ENCODE data around the gene CHCHD5. TPM values are rescaled to one million over a fixed set of nuclear protein-coding genes. Genes with fewer than 3 reads are reported as not detected.

The CHCHD5 gene
- total and polyA plus RNA-seq, 2 of the 8 experiments (the other 6 are each of a cell fraction or from before 2014, with no cell fraction given): 27.2 to 71.5 TPM

DNA sequence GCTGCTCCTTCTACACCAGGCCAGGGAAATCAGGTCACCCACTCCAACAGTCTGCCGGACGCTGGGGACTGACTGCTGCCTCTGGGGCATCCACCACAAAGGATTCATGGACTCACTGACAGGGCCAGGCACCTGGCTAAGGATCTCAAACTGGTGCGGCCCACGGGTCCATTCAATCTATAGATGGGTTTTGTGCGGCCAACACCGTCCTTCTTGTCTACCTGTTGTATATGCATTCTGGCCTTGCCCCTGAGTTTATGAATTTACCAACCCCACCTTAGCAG is 50.4 kb downstream of the CHCHD5 start:
- Histone ChIP-seq H4K20me1 (replicated peaks in 1 of 2; ENCODE audit: control insufficient read depth in 1 of 2, insufficient read depth in 2 of 2, low read length in 2 of 2) (no peaks in the 10 kb centered on the region), H2BK12ac (ENCODE audit: low read depth, low read length) (no peak overlapping the region), H3K4ac (replicated peaks; ENCODE audit: insufficient read length, low read depth, low read length) (no peak overlapping the region), H3K79me1 (ENCODE audit: low read depth, low read length) (no peaks in the 10 kb centered on the region; the same call in 1 of the 2 replicates), H2BK20ac (ENCODE audit: low read length) (no peak overlapping the region), H2BK15ac (ENCODE audit: low read length) (no peak overlapping the region), H3K14ac (ENCODE audit: insufficient read length) (no peak overlapping the region), H3K27me3 (replicated peaks in 1 of 4; ENCODE audit: control insufficient read depth in 3 of 4, extremely low read depth in 1 of 4, insufficient read depth in 3 of 4, low read length in 3 of 4) (no peaks in the 10 kb centered on the region), H3K4me2 (ENCODE audit: insufficient read depth in 1 of 2, low read depth in 2 of 2, low read length in 2 of 2) (no peak overlapping the region), H3K9ac (replicated peaks in 1 of 4; ENCODE audit: extremely low read depth in 1 of 4, low read depth in 3 of 4, low read length in 3 of 4) (no peak overlapping the region), H3K9me3 (ENCODE audit: insufficient read depth in 2 of 2, low read depth in 1 of 2, low read length in 1 of 2) (no peaks in the 10 kb centered on the region), H4K91ac (replicated peaks; ENCODE audit: insufficient read length, low read length) (no peak overlapping the region), H2AK5ac (ENCODE audit: low read depth, low read length) (no peak overlapping the region), H3K18ac (ENCODE audit: extremely low read depth, low read length) (no peak overlapping the region), H3K27ac (ENCODE audit: low read depth, low read length) (no peak overlapping the region), H2BK5ac (ENCODE audit: low read depth, low read length) (no peak overlapping the region), H3K23me2 (ENCODE audit: low read depth, low read length) (no peaks in the 10 kb centered on the region; the same call in 1 of the 2 replicates), H3K79me2 (ENCODE audit: control insufficient read depth in 1 of 2, insufficient read depth in 2 of 2, low read length in 2 of 2) (no peaks in the 10 kb centered on the region), H3K4me3 (ENCODE audit: extremely low read depth in 1 of 4, insufficient read depth in 2 of 4, low read depth in 3 of 4, low read length in 4 of 4) (no peak overlapping the region), H4K8ac (ENCODE audit: extremely low read depth, insufficient read depth, low read length) (no peak overlapping the region), H2BK120ac (replicated peaks; ENCODE audit: low read depth, low read length) (no peak overlapping the region), H3K36me3 (ENCODE audit: control insufficient read depth in 2 of 4, insufficient read depth in 4 of 4, low read length in 3 of 4) (no peaks in the 10 kb centered on the region), H4K5ac (ENCODE audit: insufficient read length, low read depth, low read length) (no peak overlapping the region), H2AFZ (ENCODE audit: low read length) (no peak overlapping the region), H3K56ac (replicated peaks; ENCODE audit: insufficient read length, low read depth, low read length) (no peak overlapping the region), H3K4me1 (replicated peaks in 1 of 4; ENCODE audit: control insufficient read depth in 3 of 4, insufficient read depth in 4 of 4, low read length in 3 of 4) (peaks cover 0 to 10% (median 6%) of the 10 kb centered on the region in 4 experiments; a peak in 4 of 7 replicates), H3K23ac (ENCODE audit: insufficient read length) (no peak overlapping the region)
- CTCF ChIA-PET (ENCODE audit: partially characterized antibody): interaction anchor here (1.0 to 5.6 kb wide), 6 partner anchors 9 to 92 kb away, joined by 3 to 32 read pairs (median 16); partner anchors contain the start of gene SLC20A1
- WGBS, 2 experiments (ENCODE audit: extremely low coverage in 1 of 2, insufficient coverage in 1 of 2, insufficient read length in 1 of 2, insufficient replicate concordance in 2 of 2, low coverage in 1 of 2, low lambda C conversion rate in 2 of 2, missing lambda C conversion rate in 1 of 2): 90% methylated on average over 6 of the region's 6 CpGs; no CpG with 5 or more reads in 1 of the 2 experiments
- no peak for FAIRE-seq
- POLR2A ChIA-PET (ENCODE audit: partially characterized antibody): interaction anchor here (5.9 kb wide), 1 partner anchor 11 kb away, joined by 40 read pairs; the partner anchor contains the start of gene SLC20A1
- no peak for DNase-seq (ENCODE audit: low read depth in 1 of 2, low spot score in 2 of 2)
- TF ChIP-seq HDAC6 (IDR thresholded peaks at IDR 0.05; ENCODE audit: low read depth, low read length) (no peak), EP300 (IDR thresholded peaks at IDR 0.05; ENCODE audit: borderline replicate concordance in 1 of 2, low read depth in 2 of 2, low read length in 2 of 2) (no peak), CTBP2 (IDR thresholded peaks at IDR 0.05; ENCODE audit: borderline replicate concordance, insufficient read depth, insufficient read length, low read length) (no peak), FOSL1 (IDR thresholded peaks at IDR 0.05; ENCODE audit: insufficient read depth, low read depth, low read length) (no peak), YY1 (IDR thresholded peaks at IDR 0.05; ENCODE audit: low read depth, low read length) (no peak), E2F6 (IDR thresholded peaks at IDR 0.05) (no peak), MAX (IDR thresholded peaks at IDR 0.05) (no peak), SIRT6 (IDR thresholded peaks at IDR 0.05; ENCODE audit: low read length) (no peak), CBX8 (IDR thresholded peaks at IDR 0.05; ENCODE audit: borderline replicate concordance, low read depth, low read length) (no peak), SP4 (IDR thresholded peaks at IDR 0.05; ENCODE audit: low read length) (no peak), CHD2 (IDR thresholded peaks at IDR 0.05; ENCODE audit: low read length) (no peak)
- TF ChIP-seq, protein P1, sequence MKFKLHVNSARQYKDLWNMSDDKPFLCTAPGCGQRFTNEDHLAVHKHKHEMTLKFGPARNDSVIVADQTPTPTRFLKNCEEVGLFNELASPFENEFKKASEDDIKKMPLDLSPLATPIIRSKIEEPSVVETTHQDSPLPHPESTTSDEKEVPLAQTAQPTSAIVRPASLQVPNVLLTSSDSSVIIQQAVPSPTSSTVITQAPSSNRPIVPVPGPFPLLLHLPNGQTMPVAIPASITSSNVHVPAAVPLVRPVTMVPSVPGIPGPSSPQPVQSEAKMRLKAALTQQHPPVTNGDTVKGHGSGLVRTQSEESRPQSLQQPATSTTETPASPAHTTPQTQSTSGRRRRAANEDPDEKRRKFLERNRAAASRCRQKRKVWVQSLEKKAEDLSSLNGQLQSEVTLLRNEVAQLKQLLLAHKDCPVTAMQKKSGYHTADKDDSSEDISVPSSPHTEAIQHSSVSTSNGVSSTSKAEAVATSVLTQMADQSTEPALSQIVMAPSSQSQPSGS (IDR thresholded peaks at IDR 0.05; ENCODE audit: low read length): no peak

Measured in H1 (cell line).